Measurements from ENCODE around the gene TACC2.

GRCh38 chr10:122044045-122044661 lies 55.2 kb downstream of the TACC2 start:
- TF ChIP-seq CREBBP (IDR thresholded peaks at IDR 0.05; ENCODE audit: low read depth, low read length) (no peak), FOS (IDR thresholded peaks at IDR 0.05; ENCODE audit: extremely low read depth, insufficient read length) (no peak), JUNB (CRISPR knock-in tag; conservative IDR thresholded peaks at IDR 0.05) (no peak), NFXL1 (CRISPR knock-in tag; IDR thresholded peaks at IDR 0.05) (no peak), E2F6 (IDR thresholded peaks at IDR 0.05; ENCODE audit: borderline replicate concordance in 1 of 2, extremely low read depth in 1 of 2, insufficient read depth in 1 of 2, insufficient read length in 1 of 2, low read depth in 1 of 2, low read length in 1 of 2, poor library complexity in 1 of 2, severe bottlenecking in 1 of 2) (no peak), UBTF (IDR thresholded peaks at IDR 0.05; ENCODE audit: borderline replicate concordance in 1 of 2, low read depth in 2 of 2, low read length in 2 of 2) (no peak), CBFA2T3 (IDR thresholded peaks at IDR 0.05) (no peak), HNRNPLL (IDR thresholded peaks at IDR 0.05; ENCODE audit: low read depth, low read length, poor library complexity, severe bottlenecking) (no peak), RFX1 (IDR thresholded peaks at IDR 0.05) (no peak), NR1H2 (CRISPR knock-in tag; IDR thresholded peaks at IDR 0.05) (no peak), GTF2F1 (IDR thresholded peaks at IDR 0.05; ENCODE audit: low read depth, low read length) (no peak)
- TF ChIP-seq, protein P1, sequence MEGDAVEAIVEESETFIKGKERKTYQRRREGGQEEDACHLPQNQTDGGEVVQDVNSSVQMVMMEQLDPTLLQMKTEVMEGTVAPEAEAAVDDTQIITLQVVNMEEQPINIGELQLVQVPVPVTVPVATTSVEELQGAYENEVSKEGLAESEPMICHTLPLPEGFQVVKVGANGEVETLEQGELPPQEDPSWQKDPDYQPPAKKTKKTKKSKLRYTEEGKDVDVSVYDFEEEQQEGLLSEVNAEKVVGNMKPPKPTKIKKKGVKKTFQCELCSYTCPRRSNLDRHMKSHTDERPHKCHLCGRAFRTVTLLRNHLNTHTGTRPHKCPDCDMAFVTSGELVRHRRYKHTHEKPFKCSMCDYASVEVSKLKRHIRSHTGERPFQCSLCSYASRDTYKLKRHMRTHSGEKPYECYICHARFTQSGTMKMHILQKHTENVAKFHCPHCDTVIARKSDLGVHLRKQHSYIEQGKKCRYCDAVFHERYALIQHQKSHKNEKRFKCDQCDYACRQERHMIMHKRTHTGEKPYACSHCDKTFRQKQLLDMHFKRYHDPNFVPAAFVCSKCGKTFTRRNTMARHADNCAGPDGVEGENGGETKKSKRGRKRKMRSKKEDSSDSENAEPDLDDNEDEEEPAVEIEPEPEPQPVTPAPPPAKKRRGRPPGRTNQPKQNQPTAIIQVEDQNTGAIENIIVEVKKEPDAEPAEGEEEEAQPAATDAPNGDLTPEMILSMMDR (IDR thresholded peaks at IDR 0.05 in 2 of 3, conservative IDR thresholded peaks at IDR 0.05 in 1 of 3; ENCODE audit: insufficient read depth in 2 of 3, low read depth in 1 of 3, low read length in 3 of 3): no peak
- TF ChIP-seq, protein P2, sequence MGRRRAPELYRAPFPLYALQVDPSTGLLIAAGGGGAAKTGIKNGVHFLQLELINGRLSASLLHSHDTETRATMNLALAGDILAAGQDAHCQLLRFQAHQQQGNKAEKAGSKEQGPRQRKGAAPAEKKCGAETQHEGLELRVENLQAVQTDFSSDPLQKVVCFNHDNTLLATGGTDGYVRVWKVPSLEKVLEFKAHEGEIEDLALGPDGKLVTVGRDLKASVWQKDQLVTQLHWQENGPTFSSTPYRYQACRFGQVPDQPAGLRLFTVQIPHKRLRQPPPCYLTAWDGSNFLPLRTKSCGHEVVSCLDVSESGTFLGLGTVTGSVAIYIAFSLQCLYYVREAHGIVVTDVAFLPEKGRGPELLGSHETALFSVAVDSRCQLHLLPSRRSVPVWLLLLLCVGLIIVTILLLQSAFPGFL (CRISPR knock-in tag; IDR thresholded peaks at IDR 0.05): no peak
- TF ChIP-seq, protein P3, sequence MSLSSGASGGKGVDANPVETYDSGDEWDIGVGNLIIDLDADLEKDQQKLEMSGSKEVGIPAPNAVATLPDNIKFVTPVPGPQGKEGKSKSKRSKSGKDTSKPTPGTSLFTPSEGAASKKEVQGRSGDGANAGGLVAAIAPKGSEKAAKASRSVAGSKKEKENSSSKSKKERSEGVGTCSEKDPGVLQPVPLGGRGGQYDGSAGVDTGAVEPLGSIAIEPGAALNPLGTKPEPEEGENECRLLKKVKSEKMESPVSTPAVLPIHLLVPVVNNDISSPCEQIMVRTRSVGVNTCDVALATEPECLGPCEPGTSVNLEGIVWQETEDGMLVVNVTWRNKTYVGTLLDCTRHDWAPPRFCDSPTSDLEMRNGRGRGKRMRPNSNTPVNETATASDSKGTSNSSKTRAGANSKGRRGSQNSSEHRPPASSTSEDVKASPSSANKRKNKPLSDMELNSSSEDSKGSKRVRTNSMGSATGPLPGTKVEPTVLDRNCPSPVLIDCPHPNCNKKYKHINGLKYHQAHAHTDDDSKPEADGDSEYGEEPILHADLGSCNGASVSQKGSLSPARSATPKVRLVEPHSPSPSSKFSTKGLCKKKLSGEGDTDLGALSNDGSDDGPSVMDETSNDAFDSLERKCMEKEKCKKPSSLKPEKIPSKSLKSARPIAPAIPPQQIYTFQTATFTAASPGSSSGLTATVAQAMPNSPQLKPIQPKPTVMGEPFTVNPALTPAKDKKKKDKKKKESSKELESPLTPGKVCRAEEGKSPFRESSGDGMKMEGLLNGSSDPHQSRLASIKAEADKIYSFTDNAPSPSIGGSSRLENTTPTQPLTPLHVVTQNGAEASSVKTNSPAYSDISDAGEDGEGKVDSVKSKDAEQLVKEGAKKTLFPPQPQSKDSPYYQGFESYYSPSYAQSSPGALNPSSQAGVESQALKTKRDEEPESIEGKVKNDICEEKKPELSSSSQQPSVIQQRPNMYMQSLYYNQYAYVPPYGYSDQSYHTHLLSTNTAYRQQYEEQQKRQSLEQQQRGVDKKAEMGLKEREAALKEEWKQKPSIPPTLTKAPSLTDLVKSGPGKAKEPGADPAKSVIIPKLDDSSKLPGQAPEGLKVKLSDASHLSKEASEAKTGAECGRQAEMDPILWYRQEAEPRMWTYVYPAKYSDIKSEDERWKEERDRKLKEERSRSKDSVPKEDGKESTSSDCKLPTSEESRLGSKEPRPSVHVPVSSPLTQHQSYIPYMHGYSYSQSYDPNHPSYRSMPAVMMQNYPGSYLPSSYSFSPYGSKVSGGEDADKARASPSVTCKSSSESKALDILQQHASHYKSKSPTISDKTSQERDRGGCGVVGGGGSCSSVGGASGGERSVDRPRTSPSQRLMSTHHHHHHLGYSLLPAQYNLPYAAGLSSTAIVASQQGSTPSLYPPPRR (CRISPR knock-in tag; IDR thresholded peaks at IDR 0.05; ENCODE audit: borderline replicate concordance): no peak
